Ramos (cell line): ENCODE data around the gene ESR2.

ENCODE experiments used
- in situ Hi-C: fragments of 300-500 bp; cut with MboI; formaldehyde crosslinking; loops from one replicate; pipeline ENCODE4 v1.14.3; 2022; ENCODE audit warnings: low sequenced_read_pairs; ENCODE audit not compliant: unreplicated experiment

The ESR2 gene

GRCh38 chr14:64107438-64107837 lies 186.7 kb downstream of the ESR2 start:
- in situ Hi-C loops = no loop called here

GRCh38 chr14:64098120-64098519 lies 196.1 kb downstream of the ESR2 start:
- in situ Hi-C loops = no loop called here

GRCh38 chr14:64095620-64096019 lies 198.6 kb downstream of the ESR2 start:
- in situ Hi-C loops = no loop called here

GRCh38 chr14:64092940-64093339 lies 201.2 kb downstream of the ESR2 start:
- in situ Hi-C loops = no loop called here

- in situ Hi-C loops = no loop called here
Observed at GRCh38 chr14:64092338-64092737, 201.8 kb downstream of the ESR2 start.

GRCh38 chr14:64091217-64091616 lies 203.0 kb downstream of the ESR2 start:
- in situ Hi-C loops = no loop called here

GRCh38 chr14:64089920-64090319 lies 204.3 kb downstream of the ESR2 start:
- in situ Hi-C loops = no loop called here

- in situ Hi-C loops = no loop called here
Observed at GRCh38 chr14:64088647-64088964, 205.6 kb downstream of the ESR2 start.

GRCh38 chr14:64082837-64083236 lies 211.3 kb downstream of the ESR2 start:
- in situ Hi-C loops = no loop called here

GRCh38 chr14:64081174-64081746 lies 212.9 kb downstream of the ESR2 start:
- in situ Hi-C loops = no loop called here

- in situ Hi-C loops = no loop called here
Observed at GRCh38 chr14:64080452-64080851, 213.7 kb downstream of the ESR2 start.

GRCh38 chr14:64075613-64076005 lies 218.6 kb downstream of the ESR2 start:
- in situ Hi-C loops = no loop called here

- in situ Hi-C loops = no loop called here
Observed at GRCh38 chr14:64074961-64075612, 219.1 kb downstream of the ESR2 start.

- in situ Hi-C loops = no loop called here
Observed at GRCh38 chr14:64069634-64070359, 224.4 kb downstream of the ESR2 start.

GRCh38 chr14:64064447-64064846 lies 229.7 kb downstream of the ESR2 start:
- in situ Hi-C loops = no loop called here

- in situ Hi-C loops = no loop called here
Observed at GRCh38 chr14:64062381-64063115, 231.6 kb downstream of the ESR2 start.

GRCh38 chr14:64061706-64062105 lies 232.5 kb downstream of the ESR2 start:
- in situ Hi-C loops = no loop called here

- in situ Hi-C loops = no loop called here
Observed at GRCh38 chr14:64061115-64061514, 233.1 kb downstream of the ESR2 start.

GRCh38 chr14:64060648-64061096 lies 233.5 kb downstream of the ESR2 start:
- in situ Hi-C loops = no loop called here

GRCh38 chr14:64060199-64060545 lies 234.0 kb downstream of the ESR2 start:
- in situ Hi-C loops = no loop called here
